ENCODE results near the gene CSF1. TPM values are rescaled to one million over a fixed set of nuclear protein-coding genes. Genes with fewer than 3 reads are reported as not detected.

CSF1 gene
- total and polyA plus RNA-seq, 9 donors = 6.3 to 14.1 (median 9.5) TPM

DNA sequence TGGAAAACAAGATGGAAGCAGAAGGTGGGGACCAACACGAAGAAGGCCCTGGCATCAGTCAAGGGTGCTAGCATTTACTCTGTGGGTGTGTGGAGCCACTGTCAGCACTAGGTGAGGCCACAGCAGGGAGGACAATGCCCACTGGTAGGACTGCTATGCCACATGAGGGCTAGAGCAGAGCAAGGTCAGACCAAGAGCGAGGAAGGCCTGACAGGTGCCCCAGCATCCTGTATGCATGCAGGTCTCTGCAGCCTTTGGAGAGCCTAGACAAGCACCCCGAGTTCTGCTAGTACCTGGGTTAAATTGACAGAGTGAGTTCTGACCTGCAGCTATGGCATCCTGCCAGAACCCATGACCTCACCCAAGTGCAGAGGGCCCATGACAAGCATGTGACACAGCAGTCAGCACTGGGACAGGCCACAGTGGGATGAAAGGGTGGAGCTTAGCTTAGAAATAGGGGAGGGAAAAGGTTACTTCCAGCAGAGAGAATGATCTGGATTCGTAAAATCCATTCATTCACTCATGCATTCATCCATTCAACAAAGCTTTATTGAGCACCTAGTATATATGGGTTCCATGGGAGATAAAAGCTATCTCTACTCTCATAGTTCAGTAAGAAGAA lies 9.0 kb upstream of the CSF1 start:
- Histone ChIP-seq H3K4me1 (ENCODE audit: control insufficient read depth, insufficient read depth, low read length) (peaks cover 7% of the 10 kb centered on the region), H3K36me3 (ENCODE audit: control insufficient read depth, insufficient read depth, low read length) (no peaks in the 10 kb centered on the region), H3K27me3 (ENCODE audit: control insufficient read depth, insufficient read depth, low read length) (peaks cover 23% of the 10 kb centered on the region), H3K9me3 (replicated peaks; ENCODE audit: control insufficient read depth, low read depth, low read length) (no peaks in the 10 kb centered on the region), H3K27ac (ENCODE audit: low read length) (no peak overlapping the region), H3K4me3 (ENCODE audit: low read length) (no peak overlapping the region)
- WGBS (ENCODE audit: insufficient coverage) = 79% methylated on average over 3 of the region's 4 CpGs
- DNase-seq = no peak

DNA sequence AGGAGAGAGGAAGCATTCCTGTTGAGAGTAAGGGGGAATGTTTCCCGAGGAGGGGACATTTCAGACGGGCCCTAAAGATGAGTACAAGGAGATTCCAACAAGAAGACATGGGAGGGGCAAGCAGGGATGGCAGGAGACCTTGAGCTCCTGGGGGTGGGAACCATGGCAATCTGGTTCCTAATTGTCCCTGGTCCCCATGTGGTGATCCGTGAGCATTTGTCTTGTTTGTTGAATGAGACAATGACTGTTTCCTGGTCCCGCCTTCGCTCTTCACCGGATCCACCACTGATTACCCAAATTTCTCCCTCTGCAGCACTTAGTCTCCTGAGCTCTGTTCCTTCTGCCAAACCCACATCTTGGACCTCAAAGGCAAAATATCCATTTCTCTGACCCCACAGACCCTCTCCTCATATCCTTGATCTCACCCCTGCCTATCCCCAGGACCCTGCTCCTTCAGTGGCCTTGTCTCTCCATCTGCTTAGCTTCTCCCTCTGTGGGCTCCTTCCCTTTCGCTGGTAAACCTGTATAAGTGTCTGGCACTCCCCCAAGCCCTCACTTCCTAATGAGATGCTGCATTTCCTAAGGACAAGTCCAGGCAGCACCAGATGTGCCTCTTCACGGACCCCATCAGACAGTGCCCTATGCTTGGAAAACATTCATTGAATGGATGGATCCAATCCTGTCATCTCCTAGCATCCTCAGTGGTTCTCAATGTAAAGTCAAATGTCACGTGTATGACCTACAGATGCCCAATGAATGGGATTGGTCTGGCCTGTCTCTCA lies 8.3 kb upstream of the CSF1 start:
- no peak overlapping the region for H3K27ac ChIP-seq (ENCODE audit: low read length)
- H3K4me3 ChIP-seq (ENCODE audit: low read length) = no peak overlapping the region
- WGBS (ENCODE audit: insufficient coverage) = 86% methylated on average over 8 of the region's 9 CpGs
- H3K9me3 ChIP-seq (replicated peaks; ENCODE audit: control insufficient read depth, low read depth, low read length) = no peaks in the 10 kb centered on the region
- H3K27me3 ChIP-seq (ENCODE audit: control insufficient read depth, insufficient read depth, low read length) = peaks cover 19% of the 10 kb centered on the region
- no peaks in the 10 kb centered on the region for H3K36me3 ChIP-seq (ENCODE audit: control insufficient read depth, insufficient read depth, low read length)
- no peak for DNase-seq
- peaks cover 4% of the 10 kb centered on the region for H3K4me1 ChIP-seq (ENCODE audit: control insufficient read depth, insufficient read depth, low read length)

DNA sequence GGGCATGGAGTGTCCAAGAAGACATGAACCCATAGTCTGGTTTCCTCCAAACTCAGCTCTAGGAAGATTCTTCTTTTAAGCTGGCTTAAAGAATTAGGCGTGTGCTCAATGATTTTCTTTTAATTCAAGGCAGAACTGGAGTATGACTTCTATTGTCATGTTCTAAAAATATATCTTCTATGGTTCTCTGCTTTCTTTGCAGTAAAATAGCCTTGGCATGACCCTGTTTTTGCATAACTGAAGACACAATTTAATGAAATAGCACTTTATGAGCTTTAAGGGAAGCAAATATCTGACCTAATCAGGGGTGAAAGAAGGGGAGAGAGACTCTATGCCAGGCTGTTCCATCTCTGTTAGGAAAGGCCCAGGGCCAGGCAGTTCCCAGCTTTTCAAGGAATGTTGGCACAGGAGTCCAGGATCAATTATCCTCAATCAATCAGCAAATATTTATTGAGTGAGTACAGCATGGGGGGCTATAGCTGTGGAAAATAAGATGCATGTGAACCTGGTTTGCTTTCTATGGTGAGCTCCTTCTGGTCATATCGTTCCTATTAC lies 7.2 kb upstream of the CSF1 start:
- no peak overlapping the region for H3K4me3 ChIP-seq (ENCODE audit: low read length)
- DNase-seq = no peak
- no peaks in the 10 kb centered on the region for H3K9me3 ChIP-seq (replicated peaks; ENCODE audit: control insufficient read depth, low read depth, low read length)
- no peak overlapping the region for H3K27ac ChIP-seq (ENCODE audit: low read length)
- no CpG with 5 or more reads among the region's 2 CpGs for WGBS (ENCODE audit: insufficient coverage)
- peaks cover 24% of the 10 kb centered on the region for H3K27me3 ChIP-seq (ENCODE audit: control insufficient read depth, insufficient read depth, low read length)
- no peaks in the 10 kb centered on the region for H3K36me3 ChIP-seq (ENCODE audit: control insufficient read depth, insufficient read depth, low read length)
- peaks cover 4% of the 10 kb centered on the region for H3K4me1 ChIP-seq (ENCODE audit: control insufficient read depth, insufficient read depth, low read length)

DNA sequence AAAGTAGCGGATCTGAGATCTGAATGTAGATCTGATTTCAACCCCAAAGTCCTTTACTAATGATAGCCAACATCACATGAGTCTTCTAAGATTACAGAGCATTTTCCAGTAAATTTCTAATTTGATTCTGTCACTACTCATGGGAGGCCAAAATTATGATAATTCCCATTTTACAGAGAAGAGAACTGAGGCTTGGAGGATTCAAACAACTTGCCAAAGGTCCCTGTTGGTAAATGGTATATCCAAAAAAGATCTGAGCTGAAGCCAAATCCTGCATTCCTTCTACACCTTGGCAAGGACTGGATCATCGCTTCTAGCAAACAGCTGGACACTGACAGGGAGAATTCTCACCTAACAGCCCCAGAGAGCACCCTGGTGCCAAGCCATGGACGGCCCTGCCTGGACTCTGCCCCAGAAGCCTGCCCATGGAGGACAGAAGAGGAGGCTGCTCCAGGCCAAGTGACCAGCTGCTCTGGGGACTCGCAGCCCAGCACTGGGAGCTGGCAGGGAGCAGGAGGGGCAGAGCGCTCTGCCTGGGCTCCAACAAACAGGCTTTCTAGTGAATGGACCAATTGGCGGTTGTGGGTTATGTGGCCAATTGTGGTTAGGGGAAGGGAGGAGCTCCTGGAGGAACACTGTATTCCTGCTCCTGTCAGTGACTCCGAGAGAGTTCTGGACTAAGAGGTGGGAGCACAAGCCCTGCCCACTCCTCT lies 6.4 kb upstream of the CSF1 start:
- peaks cover 24% of the 10 kb centered on the region for H3K27me3 ChIP-seq (ENCODE audit: control insufficient read depth, insufficient read depth, low read length)
- H3K4me3 ChIP-seq (ENCODE audit: low read length) = no peak overlapping the region
- 81% methylated on average over 5 of the region's 7 CpGs for WGBS (ENCODE audit: insufficient coverage)
- no peaks in the 10 kb centered on the region for H3K36me3 ChIP-seq (ENCODE audit: control insufficient read depth, insufficient read depth, low read length)
- no peak for DNase-seq
- H3K9me3 ChIP-seq (replicated peaks; ENCODE audit: control insufficient read depth, low read depth, low read length) = no peaks in the 10 kb centered on the region
- no peak overlapping the region for H3K27ac ChIP-seq (ENCODE audit: low read length)
- H3K4me1 ChIP-seq (ENCODE audit: control insufficient read depth, insufficient read depth, low read length) = peaks cover 4% of the 10 kb centered on the region

DNA sequence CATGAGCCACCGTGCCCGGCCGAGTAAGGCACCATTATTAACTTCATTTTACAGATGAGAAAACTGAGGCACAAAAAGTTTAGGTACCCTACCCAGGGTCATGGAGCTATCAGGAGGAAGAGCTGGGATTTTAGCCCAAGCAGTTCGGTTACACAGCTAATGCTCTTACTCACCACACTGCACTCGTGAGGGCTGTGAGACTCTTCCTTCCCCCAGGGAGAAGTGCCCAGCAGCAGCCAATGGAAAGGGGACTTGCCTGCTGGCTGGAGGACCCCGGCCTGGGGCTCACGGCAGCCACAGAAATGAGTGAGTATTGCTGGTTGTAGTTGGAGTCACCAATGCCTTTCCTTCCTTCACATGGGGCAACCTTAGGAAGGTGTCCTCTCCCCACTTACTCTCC lies 5.2 kb upstream of the CSF1 start:
- Histone ChIP-seq H3K27me3 (ENCODE audit: control insufficient read depth, insufficient read depth, low read length) (peaks cover 29% of the 10 kb centered on the region), H3K36me3 (ENCODE audit: control insufficient read depth, insufficient read depth, low read length) (no peaks in the 10 kb centered on the region), H3K4me3 (ENCODE audit: low read length) (no peak overlapping the region), H3K27ac (ENCODE audit: low read length) (no peak overlapping the region), H3K9me3 (replicated peaks; ENCODE audit: control insufficient read depth, low read depth, low read length) (no peaks in the 10 kb centered on the region), H3K4me1 (ENCODE audit: control insufficient read depth, insufficient read depth, low read length) (peaks cover 10% of the 10 kb centered on the region)
- WGBS (ENCODE audit: insufficient coverage) = 100% methylated on average over 1 of the region's 7 CpGs
- no peak for DNase-seq

DNA sequence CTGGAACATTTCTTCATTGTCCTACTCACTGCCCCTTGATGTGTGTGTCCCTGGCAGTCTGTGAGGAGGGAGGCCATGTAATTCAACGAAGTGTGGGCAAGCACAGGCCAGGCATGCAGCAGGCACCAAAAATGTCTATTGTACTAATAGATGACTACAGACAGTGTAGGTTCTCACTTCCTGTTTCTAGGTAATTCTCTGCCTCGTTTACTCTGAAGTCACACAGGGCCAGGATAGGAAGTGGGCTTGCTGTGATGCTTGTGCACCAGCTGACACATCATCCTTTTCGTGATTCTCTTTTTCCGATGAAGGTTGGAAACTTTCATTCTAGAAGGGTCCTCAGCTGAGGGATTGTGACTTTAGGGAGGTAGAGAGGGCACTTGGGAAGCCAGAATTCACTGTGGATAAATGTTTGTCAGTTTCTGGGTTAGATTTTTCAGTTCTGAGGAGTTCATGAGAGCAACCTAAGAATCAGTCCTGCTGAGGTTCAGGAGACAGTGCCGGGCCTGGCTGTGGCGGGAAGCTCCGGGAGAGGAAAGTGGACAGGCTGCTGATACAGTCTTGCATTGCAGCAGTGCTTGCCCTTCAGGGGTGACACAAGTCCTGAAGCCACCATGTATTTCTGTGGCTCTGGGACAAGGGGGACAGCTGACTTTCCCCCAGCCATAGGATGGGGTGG lies 4.3 kb upstream of the CSF1 start:
- peaks cover 30% of the 10 kb centered on the region for H3K27me3 ChIP-seq (ENCODE audit: control insufficient read depth, insufficient read depth, low read length)
- WGBS (ENCODE audit: insufficient coverage) = 87% methylated on average over 5 of the region's 7 CpGs
- H3K4me1 ChIP-seq (ENCODE audit: control insufficient read depth, insufficient read depth, low read length) = peaks cover 12% of the 10 kb centered on the region
- H3K27ac ChIP-seq (ENCODE audit: low read length) = no peak overlapping the region
- no peaks in the 10 kb centered on the region for H3K36me3 ChIP-seq (ENCODE audit: control insufficient read depth, insufficient read depth, low read length)
- H3K9me3 ChIP-seq (replicated peaks; ENCODE audit: control insufficient read depth, low read depth, low read length) = no peaks in the 10 kb centered on the region
- DNase-seq = no peak
- H3K4me3 ChIP-seq (ENCODE audit: low read length) = no peak overlapping the region

DNA sequence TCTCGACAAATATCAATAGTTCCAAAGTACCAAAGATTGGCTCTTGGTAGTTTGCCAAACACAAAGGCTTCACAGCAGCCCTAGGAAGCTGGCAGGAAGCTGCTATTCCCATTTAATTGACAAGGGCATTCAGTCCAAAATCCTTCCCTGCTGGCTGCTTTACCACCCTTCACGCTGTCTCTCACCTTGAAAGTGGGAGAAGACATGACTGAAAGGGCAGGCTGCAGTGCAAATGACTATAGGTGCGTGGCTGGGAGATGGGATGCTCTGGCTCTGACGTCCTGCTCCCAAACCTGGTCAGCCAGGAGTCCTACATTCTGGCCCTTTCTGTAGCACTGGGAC lies 3.8 kb upstream of the CSF1 start:
- H3K27ac ChIP-seq (ENCODE audit: low read length) = no peak overlapping the region
- H3K4me3 ChIP-seq (ENCODE audit: low read length) = no peak overlapping the region
- 60% methylated on average over 3 of the region's 4 CpGs for WGBS (ENCODE audit: insufficient coverage)
- H3K9me3 ChIP-seq (replicated peaks; ENCODE audit: control insufficient read depth, low read depth, low read length) = no peaks in the 10 kb centered on the region
- no peaks in the 10 kb centered on the region for H3K36me3 ChIP-seq (ENCODE audit: control insufficient read depth, insufficient read depth, low read length)
- H3K27me3 ChIP-seq (ENCODE audit: control insufficient read depth, insufficient read depth, low read length) = peaks cover 36% of the 10 kb centered on the region
- DNase-seq = no peak
- H3K4me1 ChIP-seq (ENCODE audit: control insufficient read depth, insufficient read depth, low read length) = peaks cover 18% of the 10 kb centered on the region

DNA sequence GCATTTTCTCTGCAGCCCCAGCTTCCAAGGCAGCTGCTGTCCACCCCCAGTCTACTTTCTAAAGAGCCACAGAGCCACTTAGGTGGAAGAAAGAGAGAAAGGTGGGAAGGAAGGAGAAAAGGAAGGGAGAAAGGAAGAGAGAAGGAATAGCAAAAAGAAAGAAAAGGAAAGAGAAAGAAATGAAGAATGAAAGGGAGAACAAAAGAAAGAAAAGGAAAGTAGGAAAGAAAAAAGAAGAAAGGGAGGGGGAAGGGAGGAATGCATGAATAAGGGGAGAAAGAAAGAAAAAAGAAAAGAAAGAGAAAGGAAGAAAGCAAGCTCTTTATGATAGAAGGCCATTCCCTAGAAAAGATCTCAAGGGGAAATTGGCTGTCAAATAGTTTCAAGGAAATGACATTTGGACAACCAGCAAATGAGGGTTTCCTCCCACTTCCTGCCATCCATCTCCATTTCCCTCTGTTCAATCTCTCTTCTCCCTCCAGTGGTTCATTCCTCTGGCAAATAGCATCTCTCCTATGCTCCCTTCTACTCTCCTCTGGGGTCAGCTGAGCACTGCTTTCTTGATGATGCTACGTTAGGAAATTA lies 3.4 kb upstream of the CSF1 start:
- H3K27ac ChIP-seq (ENCODE audit: low read length) = no peak overlapping the region
- H3K4me1 ChIP-seq (ENCODE audit: control insufficient read depth, insufficient read depth, low read length) = peaks cover 22% of the 10 kb centered on the region
- DNase-seq = no peak
- no peaks in the 10 kb centered on the region for H3K9me3 ChIP-seq (replicated peaks; ENCODE audit: control insufficient read depth, low read depth, low read length)
- WGBS (ENCODE audit: insufficient coverage) = 71% methylated on average over 1 of the region's 1 CpG
- peaks cover 40% of the 10 kb centered on the region for H3K27me3 ChIP-seq (ENCODE audit: control insufficient read depth, insufficient read depth, low read length)
- no peaks in the 10 kb centered on the region for H3K36me3 ChIP-seq (ENCODE audit: control insufficient read depth, insufficient read depth, low read length)
- H3K4me3 ChIP-seq (ENCODE audit: low read length) = no peak overlapping the region

DNA sequence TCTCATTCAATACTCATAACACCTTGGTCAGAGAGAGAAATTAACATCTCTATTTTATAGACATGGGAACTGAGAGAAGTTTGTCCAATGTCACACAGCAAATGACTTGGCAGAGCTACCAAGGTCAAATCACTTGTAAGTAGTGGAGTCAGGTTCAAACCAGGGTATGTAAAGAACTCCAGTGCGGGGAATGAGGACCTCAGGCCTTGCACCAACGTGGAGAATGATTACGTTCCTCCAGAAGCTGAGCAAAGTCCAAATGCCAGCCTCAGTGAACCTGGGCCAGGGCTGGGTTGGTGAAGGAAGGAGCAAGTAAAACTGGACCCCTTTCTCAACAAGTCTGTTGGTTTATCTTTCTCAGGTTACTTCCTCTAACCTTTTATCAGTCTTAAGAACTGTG lies 1.8 kb upstream of the CSF1 start:
- Histone ChIP-seq H3K4me3 (ENCODE audit: low read length) (no peak overlapping the region), H3K4me1 (ENCODE audit: control insufficient read depth, insufficient read depth, low read length) (peaks cover 36% of the 10 kb centered on the region), H3K27ac (ENCODE audit: low read length) (no peak overlapping the region), H3K9me3 (replicated peaks; ENCODE audit: control insufficient read depth, low read depth, low read length) (no peaks in the 10 kb centered on the region), H3K36me3 (ENCODE audit: control insufficient read depth, insufficient read depth, low read length) (peaks cover 4% of the 10 kb centered on the region), H3K27me3 (ENCODE audit: control insufficient read depth, insufficient read depth, low read length) (peaks cover 41% of the 10 kb centered on the region)
- no peak for DNase-seq
- 100% methylated on average over 1 of the region's 3 CpGs for WGBS (ENCODE audit: insufficient coverage)
